HK-2 (cell line): ENCODE results near the gene SLC41A3.

ENCODE experiments used
- DNase-seq: peaks from one replicate; pipeline ENCODE4 v3.0.0-alpha.2; 2018; ENCODE audit not compliant: unreplicated experiment

SLC41A3 gene

DNA sequence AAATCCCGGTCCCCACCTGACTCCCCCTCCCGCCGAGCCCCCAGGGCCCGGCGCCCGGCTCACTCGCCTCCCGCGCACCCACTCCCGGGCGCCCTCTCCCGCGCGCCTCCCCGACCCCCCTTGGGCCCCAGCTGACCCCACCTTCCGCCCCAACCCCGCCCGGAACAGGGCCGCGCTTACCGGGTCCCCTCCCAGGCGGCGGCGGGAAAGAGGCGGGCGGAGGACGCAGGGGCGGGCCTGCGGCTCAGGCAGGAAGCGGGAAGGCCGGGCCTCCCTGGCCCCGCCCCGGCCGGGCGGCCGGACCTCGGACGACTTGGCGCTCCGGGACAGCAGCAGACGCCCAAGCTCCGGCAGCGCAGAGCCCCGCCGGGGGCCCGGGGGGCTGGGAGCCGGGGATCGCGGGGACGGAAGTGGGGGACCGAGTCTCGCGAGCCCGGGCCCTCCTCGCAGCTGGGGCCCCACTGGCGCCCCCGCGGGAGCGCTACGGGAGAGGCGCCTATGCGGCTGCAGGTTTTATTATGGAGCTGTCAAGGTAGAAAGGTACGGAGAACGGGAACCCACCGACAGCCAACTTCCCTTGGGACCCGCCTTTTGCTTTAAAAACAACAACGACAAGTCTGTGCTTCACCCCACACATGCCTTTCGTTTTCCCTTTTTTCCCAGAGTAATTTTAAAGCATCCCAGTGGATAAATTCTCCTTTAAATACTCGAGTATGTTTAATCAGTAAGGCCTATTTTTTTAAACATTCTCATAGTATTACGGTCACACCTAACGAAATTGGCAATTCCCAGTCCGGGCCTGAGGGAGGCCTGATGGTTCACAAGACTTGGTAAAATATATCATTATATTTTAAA lies at the start of gene SLC41A3:
Gene SLC41A3, minus strand, starts transcription at position 212 of the 855 bp plus-strand sequence. CDS start 15,905 bp downstream, outside the sequence.
- peak; percentile 90 for DNase-seq

DNA sequence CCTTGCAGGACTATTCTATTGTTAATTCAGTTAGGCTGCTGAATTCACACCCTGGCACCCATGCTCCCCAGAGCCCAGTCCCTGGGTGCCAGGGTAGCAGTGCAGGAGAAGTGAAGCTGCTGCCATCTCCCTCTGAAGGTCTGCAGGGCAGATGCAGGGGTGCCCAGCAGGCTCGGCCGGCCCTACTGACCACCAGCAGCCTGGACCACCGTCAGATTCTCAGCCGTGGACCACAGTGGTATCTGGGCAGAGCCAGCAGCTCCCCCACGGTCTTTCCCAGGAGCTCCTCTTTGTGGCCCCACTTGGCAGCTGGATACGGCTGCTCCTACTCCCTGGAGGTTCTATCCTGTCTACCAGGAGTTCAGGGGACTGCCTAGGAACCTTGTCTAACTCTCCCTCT lies 49.7 kb upstream of the SLC41A3 start:
- no peak for DNase-seq

DNA sequence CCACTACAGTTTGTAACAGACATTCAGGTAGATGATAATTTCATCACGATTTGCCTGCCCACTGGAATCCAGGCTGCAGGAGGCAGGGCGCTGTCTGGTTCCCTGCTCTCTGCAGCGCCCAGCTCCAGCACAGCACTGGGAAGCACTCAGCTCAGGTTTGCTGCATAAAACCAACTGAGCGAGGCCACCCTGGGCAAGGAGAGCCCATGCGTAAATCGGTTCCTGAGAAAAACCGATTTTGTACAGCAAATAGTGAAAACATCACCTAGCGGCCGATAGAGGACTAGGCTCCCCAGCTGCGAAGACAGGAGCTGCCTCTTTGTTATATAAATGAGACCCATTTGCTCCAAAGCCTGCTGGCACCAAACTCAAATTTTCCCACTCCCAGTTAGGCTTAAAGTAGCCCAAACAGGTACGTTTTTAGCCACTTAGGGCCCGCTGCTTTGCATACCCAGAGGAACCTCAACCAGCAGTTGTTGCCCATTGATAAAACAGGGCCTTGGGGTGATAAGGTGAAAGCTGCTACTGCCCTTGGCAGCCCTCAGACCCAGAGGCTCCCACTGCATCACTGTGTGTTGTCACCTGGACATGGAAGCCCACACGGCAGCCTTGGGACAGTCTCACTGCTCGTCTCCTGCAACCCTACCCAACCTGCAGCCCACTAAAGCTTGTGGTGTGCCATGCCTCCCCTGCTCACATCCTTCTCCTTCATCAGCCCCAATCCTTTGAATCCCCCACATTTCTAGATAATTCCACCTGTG lies 49.0 kb upstream of the SLC41A3 start:
- DNase-seq, result no peak

DNA sequence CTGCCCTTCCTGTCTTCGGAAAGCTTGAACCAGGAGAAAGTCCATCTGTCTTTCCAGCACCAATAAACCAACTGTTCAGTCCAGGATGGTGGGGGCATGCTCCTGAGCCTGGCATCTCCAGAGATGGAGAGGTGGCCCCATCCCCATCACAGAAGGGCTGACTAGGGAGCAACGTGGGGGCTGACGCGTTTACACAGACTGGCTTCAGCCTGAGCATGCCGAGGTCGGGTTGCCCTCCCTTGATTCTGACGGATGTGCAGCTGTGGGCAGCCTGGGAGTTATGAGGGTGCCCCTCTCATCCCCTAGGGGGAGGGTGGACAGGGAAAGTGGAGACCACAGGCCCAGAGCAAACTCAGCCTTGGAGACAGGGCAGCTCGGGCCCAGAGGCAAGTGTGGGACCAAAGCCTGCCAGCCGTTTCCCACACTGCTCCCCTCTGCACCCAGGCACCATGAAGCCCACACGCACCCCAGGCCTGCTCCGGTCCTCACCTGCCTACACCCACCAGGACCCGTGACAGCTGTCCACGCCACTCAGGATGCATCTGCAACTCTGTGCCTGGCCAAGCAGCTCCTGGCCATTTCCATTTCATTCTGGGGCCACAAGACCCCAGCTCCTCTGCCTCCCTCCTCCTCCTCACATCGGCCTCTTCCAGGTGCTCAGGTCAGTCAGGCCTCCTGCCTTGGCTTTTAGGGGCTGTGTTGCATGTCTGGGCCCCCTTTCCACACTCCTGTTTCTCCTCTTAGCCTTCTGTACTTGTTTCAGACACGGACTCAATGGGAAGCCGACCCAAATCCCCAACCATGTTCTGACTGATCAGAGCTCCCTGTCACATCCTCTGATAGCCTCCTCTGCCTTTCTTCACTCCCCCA lies 48.2 kb upstream of the SLC41A3 start:
- no peak for DNase-seq

DNA sequence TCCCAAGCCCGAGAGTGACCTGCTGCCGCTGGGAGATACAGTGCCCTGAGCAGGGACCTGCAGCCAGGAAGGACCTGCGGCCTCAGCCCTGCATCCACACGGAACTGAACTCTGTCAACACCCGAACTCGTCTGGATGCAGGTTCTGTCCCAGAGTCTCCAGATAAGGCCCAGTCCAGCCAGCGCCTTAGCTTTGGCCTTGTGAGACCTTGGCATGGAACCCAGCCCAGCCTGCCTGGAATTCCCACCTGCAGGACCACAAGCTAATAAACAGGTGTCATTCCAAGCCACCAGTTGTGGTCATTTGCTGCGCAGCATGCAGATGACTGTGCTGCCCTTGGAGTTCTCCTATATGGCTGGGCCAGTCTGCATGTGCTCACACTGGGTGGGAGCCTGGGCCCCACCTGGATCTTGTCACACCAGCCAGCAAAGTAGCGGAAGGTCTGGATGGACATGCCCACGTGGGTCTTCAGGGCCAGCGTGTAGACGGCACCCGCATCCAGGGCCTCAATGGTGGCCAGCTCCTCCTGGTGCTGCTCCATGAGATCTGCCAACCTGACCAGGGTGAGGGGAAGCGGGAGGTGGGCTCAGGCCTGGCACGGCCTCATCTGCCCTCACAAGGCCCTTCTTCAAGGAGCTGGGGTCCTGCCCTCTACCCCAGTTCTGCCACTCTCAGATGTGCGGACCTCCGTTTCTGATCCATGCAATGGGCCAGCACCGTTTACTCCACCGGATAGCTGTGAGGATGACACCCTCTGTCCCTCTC lies 47.2 kb upstream of the SLC41A3 start:
- no peak for DNase-seq

DNA sequence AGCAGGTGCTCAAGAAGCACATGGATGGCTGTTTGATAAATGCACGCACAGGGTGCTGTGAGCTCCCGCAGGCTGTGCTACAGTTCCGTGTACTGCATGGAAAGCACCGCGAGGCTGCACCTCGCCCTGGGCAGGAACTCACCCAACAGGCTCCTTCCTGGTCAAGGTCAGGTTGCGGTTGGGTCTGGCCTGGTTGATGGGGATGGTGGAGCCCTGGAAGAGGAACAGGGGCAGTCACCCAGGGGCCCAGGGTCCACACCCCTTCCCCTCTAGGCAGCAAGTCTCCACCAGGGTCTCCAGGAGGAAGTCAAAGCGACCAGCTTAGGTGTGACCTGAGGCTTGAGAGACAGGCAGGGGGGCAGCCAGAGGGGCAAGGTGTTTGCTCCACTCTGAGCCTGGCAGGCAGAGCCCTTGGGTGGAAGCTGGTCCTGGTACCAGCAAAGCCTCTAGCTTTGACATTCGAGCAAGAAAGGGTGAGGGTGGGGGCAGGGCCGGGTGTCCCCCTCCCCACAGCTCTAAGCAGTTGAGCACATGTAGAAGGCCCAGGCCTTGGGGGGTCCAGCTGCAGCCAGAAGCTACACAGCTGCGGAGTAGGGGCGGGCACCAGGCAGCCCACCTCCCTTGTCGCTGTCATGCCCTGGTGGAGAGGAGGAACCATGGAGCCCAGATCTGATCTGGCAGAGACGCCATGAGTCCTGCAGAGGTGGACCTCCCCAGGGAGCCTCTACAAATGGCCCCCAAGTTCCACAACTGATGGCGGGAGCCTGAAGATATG lies 46.3 kb upstream of the SLC41A3 start:
- DNase-seq, result no peak

DNA sequence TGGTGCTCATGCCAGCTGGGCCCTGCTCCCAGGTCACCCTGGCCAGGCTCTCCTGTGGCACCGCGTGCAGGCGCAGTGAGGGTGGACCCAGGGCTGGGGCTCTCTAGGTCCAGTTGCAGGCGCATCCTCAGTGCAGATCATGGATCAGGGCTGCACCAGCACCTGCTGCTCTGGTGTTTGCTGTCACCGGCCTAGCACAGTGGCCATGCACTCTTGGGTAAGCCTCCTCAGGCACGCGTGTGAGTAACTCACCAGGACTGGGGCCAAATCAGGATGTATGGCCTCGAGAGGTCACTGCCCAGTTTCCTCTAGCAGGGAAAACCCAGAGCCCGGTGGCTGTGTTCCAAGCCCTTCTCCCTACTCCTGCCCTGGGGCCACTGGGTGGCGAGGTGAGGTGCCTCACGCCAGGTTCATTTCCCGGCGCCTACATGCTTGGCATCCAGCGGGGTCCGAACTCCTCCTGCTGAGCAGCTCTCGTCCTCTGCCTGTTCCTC lies 45.5 kb upstream of the SLC41A3 start:
- peak; percentile 46 for DNase-seq

DNA sequence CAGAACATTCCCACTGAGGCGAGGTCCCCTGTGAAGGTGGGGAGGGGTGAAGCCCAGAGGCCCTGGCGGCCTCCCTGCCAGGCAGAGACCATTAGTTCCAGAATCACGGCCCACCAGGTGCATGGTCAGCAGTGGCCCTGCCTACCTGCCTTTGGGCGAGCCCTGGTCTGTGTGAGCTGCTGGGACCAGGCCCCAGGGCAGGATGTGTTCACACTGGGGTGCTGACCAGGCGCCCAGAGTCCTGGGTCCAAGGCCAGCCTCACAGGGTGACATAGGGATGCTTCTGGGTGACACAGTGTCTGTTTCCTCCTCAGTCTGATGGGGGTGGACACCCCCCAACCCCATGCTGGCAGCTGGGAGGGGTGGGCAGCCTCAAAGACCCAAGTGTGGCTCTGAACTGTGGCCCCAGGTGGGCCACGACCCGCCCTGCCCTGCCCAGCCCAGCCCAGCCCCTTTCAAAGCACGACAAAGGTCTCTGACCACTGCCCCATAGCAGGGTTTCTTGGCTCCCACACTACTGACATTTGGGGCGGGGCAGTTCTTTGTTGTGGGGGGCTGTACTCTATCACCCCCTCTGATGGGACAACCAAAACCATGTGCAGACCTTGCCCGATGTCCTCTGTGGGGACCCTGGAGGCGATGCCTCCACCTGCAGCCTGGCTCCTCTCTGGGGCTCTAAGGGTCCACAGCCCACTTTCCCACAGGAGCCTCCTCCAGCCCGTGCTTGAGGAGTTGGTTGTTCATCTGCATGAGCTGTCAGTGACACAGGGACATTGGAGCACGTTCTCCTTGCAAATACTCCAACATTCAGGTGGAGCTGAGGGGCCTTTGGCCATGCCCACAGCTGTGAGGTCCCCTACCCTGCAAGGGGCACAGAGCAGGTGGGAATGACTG lies 44.8 kb upstream of the SLC41A3 start:
- no peak for DNase-seq

DNA sequence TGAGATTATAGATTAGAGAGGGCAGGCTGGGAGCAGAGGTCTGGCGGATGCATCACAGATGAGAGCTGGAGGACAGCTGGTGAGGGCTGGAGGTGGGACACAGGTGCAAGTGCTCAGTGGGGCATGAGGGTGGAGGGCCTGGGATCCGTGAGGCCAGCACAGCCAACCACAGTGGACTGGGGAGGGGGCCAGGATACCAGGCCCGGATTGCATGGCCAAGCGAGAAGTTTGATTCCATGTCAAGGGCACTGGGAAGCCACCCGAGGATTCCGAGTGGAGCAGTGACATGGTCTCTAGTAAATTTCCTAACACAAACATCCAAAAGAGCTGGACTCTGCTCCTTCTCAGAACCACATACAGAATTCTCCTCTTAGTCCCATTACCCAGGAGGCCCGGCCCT lies 44.0 kb upstream of the SLC41A3 start:
- no peak for DNase-seq

DNA sequence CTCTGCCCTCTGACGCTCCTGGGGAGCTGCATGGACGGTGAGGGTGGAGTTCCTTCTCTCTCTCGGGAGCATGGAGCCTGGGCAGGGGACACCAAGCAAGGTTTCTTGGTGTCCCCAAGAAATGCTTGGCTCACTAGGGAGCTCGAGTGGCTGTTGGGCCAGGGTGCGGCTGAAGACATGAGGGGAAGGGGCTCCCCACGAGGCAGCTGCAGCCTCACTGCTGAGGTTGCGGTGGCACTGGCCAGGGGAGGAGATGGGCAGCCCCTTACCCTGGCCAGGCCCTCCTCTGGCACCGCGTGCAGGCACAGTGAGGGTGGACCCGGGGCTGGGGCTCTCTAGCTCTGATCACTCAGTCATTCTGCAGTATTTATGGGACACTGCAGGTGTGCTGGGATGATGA lies 43.5 kb upstream of the SLC41A3 start:
- DNase-seq, result no peak

DNA sequence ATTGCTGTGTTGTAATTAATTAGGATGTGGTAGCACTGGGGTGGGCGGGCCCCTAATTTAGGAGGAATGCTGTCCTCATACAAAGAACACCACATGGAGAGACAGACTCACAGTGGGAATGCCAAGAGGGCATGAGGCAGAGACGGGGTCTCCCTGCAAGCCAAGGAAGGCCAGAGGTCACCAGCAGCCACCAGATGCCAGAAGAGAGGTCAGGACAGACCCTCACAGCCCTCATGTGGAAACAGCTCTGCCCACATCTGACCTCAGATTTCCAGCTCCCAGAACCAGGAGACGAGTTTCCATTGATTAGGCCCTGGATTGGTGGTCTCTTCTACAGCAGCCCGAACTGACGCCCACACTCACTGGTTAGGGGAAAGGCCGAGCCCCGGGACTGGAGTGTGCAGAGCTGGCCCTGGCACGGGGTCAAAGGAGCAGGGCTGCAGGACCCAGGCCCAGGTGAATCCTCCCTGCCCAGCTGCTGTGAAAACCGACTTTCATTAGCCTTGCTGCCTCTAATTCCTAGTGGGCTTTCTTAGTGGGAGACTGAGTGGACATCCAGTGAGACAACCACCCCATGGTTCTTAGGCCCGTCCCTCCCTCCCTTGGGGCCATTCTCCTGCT lies 43.0 kb upstream of the SLC41A3 start:
- no peak for DNase-seq

DNA sequence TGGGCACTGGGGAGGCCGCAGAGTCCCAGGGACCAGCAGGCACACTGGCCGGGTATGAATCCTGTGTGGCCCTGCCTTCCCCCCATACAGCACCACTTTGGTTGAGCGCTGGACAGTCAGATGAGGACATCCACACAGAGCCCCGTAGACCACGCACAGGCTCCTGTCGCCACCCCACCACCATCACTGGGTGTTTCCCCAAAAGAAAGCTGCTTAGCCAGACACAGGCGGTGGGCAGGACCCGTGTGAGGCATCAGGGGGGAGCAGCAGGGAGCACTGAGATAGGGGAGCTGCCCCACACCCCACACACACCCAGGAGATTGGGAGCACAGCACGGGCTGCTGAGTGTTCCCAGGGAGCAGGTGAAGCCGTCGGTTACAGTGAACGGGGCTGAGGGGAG lies 42.4 kb upstream of the SLC41A3 start:
- DNase-seq, result no peak

DNA sequence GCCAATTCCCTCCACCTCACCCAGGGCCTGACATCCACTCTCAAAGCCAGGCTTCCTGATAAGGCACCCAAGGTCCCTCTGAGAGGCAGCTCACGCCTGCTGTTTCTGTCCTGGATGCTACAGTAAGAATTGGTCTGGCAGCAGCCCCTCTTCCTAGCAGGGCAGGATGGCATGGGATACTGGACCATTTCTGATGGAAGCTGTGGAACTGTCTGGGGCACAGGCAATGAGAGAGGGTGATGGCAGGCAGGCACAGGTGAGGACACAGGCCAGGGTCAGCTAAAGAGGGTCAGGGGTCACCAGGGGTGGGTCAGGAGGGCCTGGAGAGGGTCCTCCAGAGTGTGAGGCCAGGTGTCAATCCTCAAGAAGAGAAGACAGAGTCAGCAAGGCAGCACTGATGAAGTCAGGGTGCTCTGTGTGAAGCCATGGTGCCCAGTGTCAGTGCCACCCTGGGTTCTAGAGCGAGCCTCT lies 41.9 kb upstream of the SLC41A3 start:
- DNase-seq, result no peak

DNA sequence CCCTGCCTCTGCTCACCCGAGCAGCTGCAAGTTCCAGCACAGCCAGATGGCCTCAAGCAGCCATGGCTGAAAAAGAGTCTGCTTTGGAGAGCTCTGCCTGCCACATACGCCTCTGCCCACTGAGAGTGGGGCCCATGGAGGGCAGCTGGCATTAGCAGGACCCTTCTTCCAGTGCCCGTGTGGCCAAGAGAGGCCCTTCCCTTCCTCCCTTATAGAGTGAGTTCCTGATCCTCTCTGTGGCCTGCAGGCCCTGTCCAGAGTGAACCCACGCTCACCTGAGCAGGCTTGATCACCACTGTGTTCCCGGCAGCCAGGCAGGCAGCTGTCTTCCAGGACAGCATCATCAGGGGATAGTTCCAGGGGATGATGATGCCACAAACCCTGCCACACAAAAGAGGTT lies 41.4 kb upstream of the SLC41A3 start:
- no peak for DNase-seq

DNA sequence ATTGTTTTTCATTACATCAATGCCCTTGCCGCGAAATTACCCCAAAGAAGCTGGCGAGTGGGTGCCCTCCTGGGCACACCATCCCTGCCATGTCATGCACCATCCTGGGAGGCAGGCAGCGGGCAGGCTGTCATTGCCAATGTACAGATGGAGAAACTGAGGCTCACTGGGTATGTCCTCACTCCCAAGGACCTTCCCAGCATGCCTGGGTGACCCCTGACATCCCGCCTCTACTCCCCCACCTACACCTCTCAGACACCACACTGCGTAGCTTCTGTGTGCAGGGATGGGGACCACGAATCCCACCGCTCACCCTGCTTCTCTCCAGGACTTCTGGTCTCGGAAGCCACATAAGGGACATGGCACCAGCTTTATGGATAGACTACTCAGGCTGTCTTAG lies 41.0 kb upstream of the SLC41A3 start:
- no peak for DNase-seq

DNA sequence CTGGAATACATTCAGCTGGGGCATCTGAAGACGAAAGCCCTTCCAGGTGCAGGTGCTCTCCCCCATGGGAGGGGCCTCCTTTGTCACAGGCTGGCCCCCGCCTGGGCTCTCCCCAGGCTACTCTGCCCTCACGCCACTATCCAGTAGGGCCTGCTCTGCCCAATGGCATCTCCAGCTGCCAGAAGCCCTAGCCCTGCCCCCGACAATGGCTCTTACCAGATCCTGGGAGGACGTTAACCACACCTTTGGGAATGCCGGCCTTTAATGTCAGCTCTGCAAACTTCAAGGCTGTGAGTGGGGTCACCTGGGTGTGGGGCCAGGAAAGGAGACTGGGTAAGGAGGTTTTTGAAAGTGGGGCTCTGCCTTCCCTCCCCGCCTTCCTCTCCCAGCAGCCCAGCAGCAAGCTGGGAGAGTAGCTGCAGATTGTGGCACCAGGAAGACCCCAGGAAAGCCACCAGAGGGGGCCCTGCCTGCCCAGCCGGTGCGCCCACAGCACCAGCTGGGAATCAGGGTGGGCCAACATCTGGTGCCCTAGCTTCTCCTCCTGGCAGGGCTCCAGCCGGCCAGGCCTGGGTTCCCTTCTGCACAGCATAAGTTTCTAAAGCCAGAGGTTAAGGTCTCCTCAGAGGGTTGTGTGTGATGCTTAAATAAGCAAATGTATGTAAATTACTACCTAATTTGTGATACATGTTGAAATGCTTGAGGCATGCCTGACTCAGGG lies 40.4 kb upstream of the SLC41A3 start:
- DNase-seq, result no peak

DNA sequence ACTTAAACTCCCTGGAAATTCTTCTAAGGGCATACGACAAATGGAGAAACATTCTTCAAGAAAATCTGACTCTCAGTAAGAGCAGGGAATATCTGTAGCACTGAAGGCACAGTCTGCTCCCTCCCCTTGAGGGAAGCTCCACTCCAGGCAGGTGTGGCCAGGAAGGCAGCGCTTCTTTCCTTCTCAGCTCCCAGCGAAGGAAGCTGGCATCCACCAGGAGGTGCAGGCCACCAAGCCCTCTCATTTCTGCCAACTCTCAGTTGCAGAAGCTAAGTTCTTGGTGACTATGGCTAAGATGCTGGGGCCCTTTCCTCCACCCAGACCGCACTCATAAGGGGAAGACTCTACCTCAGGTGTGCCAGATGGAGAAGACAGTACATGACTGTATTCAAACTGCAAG lies 37.7 kb upstream of the SLC41A3 start:
- DNase-seq, result no peak

DNA sequence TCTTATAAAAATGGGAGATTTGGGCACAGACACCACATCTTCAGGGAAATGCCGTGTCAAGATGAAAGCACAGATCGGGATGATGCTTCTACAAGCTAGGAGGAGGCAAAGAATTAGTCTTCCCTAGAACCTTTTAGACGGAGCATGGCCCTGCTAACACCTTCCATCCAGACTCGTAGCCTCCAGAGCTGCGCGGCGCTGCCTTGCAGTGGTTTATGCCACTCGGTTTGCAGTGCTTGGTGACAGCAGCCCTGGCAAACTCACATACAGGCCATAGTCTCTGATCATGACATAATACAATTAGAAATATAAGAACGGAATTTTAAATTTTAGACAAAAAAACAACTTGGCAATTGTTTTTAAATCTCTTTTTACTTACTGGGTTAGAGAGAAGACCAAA lies 37.1 kb upstream of the SLC41A3 start:
- no peak for DNase-seq
